ENCODE results near the gene CNBP. TPM values are rescaled to one million over a fixed set of nuclear protein-coding genes. Genes with fewer than 3 reads are reported as not detected.

The CNBP gene
- 100 to 1,000 TPM; 390 to 480 (median 421) TPM for total RNA-seq

GRCh38 chr3:129183569-129184395 lies at the start of gene CNBP:
Gene CNBP, minus strand, starts transcription at chr3:129183896. Its CDS starts 12,139 bp downstream, at chr3:129171757.
- H3K9me3 ChIP-seq: no peaks in the 10 kb centered on the region
- H3K27ac ChIP-seq: peak within 1 kb of the TSS; percentile 99
- peaks cover 0 to 3% of the 10 kb centered on the region in 2 donors for H3K36me3 ChIP-seq
- intact Hi-C loops (cut with DNase I): no loop called here
- TF ChIP-seq, protein P1, sequence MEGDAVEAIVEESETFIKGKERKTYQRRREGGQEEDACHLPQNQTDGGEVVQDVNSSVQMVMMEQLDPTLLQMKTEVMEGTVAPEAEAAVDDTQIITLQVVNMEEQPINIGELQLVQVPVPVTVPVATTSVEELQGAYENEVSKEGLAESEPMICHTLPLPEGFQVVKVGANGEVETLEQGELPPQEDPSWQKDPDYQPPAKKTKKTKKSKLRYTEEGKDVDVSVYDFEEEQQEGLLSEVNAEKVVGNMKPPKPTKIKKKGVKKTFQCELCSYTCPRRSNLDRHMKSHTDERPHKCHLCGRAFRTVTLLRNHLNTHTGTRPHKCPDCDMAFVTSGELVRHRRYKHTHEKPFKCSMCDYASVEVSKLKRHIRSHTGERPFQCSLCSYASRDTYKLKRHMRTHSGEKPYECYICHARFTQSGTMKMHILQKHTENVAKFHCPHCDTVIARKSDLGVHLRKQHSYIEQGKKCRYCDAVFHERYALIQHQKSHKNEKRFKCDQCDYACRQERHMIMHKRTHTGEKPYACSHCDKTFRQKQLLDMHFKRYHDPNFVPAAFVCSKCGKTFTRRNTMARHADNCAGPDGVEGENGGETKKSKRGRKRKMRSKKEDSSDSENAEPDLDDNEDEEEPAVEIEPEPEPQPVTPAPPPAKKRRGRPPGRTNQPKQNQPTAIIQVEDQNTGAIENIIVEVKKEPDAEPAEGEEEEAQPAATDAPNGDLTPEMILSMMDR (IDR thresholded peaks at IDR 0.05): peak in 1 of 6 experiments; percentile 3
- peak; percentile 23 to 99 for TF ChIP-seq POLR2A (IDR thresholded peaks at IDR 0.05)
- peaks cover 32 to 36% of the 10 kb centered on the region in 2 donors for H3K4me1 ChIP-seq
- H3K27me3 ChIP-seq: no peaks in the 10 kb centered on the region
- peak within 1 kb of the TSS; percentile 31 to 91 (median 88) for H3K4me3 ChIP-seq (replicated peaks in 1 of 3)
- peak; percentile 94 to 96 for DNase-seq
- WGBS, 2 donors: 0 to 1% methylated on average over 32 to 38 of the region's 83 CpGs

- peaks cover 0 to 9% of the 10 kb centered on the region in 2 donors for H3K4me1 ChIP-seq
- no peaks in the 10 kb centered on the region for H3K9me3 ChIP-seq
- H3K4me3 ChIP-seq (replicated peaks in 1 of 3): no peak overlapping the region
- H3K27ac ChIP-seq: no peak overlapping the region
- no peaks in the 10 kb centered on the region for H3K36me3 ChIP-seq
- DNase-seq: no peak
- 73 to 75% methylated on average over 10 of the region's 10 CpGs for WGBS, 2 donors
- H3K27me3 ChIP-seq: no peaks in the 10 kb centered on the region
- intact Hi-C loops (cut with DNase I): no loop called here
- TF ChIP-seq, protein P1 (IDR thresholded peaks at IDR 0.05): no peak
- no peak for TF ChIP-seq POLR2A (IDR thresholded peaks at IDR 0.05)
Observed at GRCh38 chr3:129231331-129232119, 47.8 kb upstream of the CNBP start.

DNA sequence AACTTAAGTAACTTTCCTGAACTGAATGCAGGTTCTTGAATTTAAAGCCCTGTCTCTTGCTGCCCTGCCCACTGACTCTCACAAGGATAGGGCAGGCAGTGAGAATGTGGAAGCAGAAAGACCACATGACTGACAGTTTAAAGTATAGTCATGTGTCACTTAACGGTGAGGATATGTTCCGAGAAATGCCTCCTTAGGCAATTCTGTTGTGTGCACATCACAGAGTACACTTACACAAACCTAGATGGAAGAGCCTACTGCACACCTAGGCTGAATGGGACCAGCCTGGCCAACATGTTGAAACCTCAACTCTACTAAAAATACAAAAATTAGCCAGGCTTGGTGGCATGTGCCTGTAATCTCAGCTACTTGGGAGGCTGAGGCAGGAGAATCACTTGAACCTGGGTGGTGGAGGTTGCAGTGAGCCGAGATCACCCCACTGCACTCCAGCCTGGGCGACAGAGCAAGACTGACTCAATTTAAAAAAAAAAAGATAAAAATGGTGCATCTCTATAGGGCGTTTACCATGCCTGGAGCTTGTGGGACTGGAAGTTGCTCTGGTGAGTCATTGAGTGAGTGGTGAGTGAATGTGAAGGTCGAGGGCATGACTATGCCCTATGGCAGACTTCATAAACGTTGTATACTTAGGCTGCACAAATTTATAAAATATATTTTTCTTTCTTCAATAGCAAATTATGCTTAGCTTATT lies 46.8 kb upstream of the CNBP start:
- Histone ChIP-seq H3K36me3 (no peaks in the 10 kb centered on the region), H3K4me1 (peaks cover 3 to 12% of the 10 kb centered on the region in 2 donors), H3K4me3 (replicated peaks in 1 of 3) (no peak overlapping the region), H3K27me3 (no peaks in the 10 kb centered on the region), H3K27ac (no peak overlapping the region), H3K9me3 (no peaks in the 10 kb centered on the region)
- TF ChIP-seq POLR2A (IDR thresholded peaks at IDR 0.05): no peak
- TF ChIP-seq, protein P1 (IDR thresholded peaks at IDR 0.05): no peak
- WGBS, 2 donors: 70 to 71% methylated on average over 7 of the region's 7 CpGs
- intact Hi-C loops (cut with DNase I): no loop called here
- no peak for DNase-seq

DNA sequence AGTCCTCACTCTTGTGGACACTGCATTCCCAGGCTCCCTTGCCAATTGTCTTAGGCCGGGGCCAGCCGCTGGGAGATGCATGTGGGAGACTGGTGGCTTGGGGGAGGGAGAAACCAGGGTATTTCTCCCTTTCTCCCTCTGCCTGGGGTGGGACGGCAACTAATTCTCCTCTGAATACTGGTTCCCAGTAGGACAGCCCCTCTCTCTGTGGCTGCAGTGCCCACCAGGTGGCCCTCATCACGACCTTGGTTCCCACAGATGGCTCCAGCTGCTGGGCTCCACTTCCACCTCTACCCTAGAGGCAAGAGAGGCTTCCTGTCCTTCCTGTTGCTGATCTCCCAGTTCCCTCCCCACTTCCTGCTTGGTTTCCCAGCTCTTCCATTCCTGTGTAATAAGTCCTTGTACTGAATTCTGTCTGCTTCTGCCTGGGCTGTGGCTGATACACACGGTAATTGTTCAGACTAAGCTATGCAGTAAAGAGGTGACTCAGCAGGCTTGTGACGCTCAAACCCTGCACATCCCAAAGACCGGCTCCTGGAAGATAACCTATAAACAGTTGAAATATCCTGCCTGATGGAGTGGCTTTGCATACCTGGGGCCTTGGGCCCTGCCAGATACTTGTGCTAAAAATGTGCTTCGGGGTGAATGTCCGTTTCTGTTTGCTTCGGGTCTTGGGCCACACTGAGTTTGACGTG lies 45.3 kb upstream of the CNBP start:
- 71 to 76% methylated on average over 11 of the region's 11 CpGs for WGBS, 2 donors
- DNase-seq: no peak
- peak overlapping the region; percentile 2 to 36 (median 12) for H3K27ac ChIP-seq
- peaks cover 9 to 16% of the 10 kb centered on the region in 2 donors for H3K4me1 ChIP-seq
- H3K27me3 ChIP-seq: no peaks in the 10 kb centered on the region
- intact Hi-C loops (cut with DNase I): no loop called here
- TF ChIP-seq POLR2A (IDR thresholded peaks at IDR 0.05): no peak
- TF ChIP-seq, protein P1 (IDR thresholded peaks at IDR 0.05): no peak
- H3K4me3 ChIP-seq (replicated peaks in 1 of 3): no peak overlapping the region
- H3K9me3 ChIP-seq: no peaks in the 10 kb centered on the region
- no peaks in the 10 kb centered on the region for H3K36me3 ChIP-seq

Measured in thyroid gland (tissue), 4 donors.